ENCODE data around the gene DDIT3. TPM values are rescaled to one million over a fixed set of nuclear protein-coding genes. Genes with fewer than 3 reads are reported as not detected.
A peak's percentile ranks its signal among the peaks of the same experiment; 100 is the strongest.
"Not testable (repeated sequence)": the region's sequence is repeated elsewhere in the genome, so short reads cannot be mapped to it uniquely, and the experiment has no call there.

DDIT3 gene
- polyA plus RNA-seq (2013, experiment 1 of 4), result 4.9 TPM
- polyA plus RNA-seq (2013, experiment 2 of 4), result 4.3 TPM
- polyA plus RNA-seq (2013, experiment 3 of 4), result 5.6 TPM
- 3.8 TPM for polyA plus RNA-seq (2013, experiment 4 of 4)

GRCh38 chr12:57520053-57520818 is at the start of gene DDIT3:
TSS of gene DDIT3 (minus strand) at chr12:57520514. CDS start at chr12:57517406, 3,108 bp downstream.
- Histone ChIP-seq H3K4me1 (ENCODE audit: control insufficient read depth, insufficient read depth, low read length) (peaks cover 29% of the 10 kb centered on the region), H3K9me3 (ENCODE audit: control insufficient read depth, low read length) (no peaks in the 10 kb centered on the region), H3K4me3 (ENCODE audit: insufficient read depth, low read depth, low read length) (peak within 1 kb of the TSS; percentile 69), H3K27me3 (ENCODE audit: control insufficient read depth, insufficient read depth, low read length, poor library complexity, severe bottlenecking) (no peaks in the 10 kb centered on the region), H3K27ac (ENCODE audit: insufficient read depth, low read depth, low read length, poor library complexity, severe bottlenecking) (peak within 1 kb of the TSS; percentile 94), H3K36me3 (ENCODE audit: control insufficient read depth, insufficient read depth, low read length) (peaks cover 13% of the 10 kb centered on the region)
- 0 to 1% methylated on average over 46 to 52 of the region's 52 CpGs for WGBS, 2 experiments

GRCh38 chr12:57569858-57570257 is 49.5 kb upstream of the DDIT3 start:
- H3K4me3 ChIP-seq (ENCODE audit: insufficient read depth, low read depth, low read length), result no peak overlapping the region
- peaks cover 14% of the 10 kb centered on the region for H3K36me3 ChIP-seq (ENCODE audit: control insufficient read depth, insufficient read depth, low read length)
- no peaks in the 10 kb centered on the region for H3K4me1 ChIP-seq (ENCODE audit: control insufficient read depth, insufficient read depth, low read length)
- H3K9me3 ChIP-seq (ENCODE audit: control insufficient read depth, low read length), result no peaks in the 10 kb centered on the region
- no peak overlapping the region for H3K27ac ChIP-seq (ENCODE audit: insufficient read depth, low read depth, low read length, poor library complexity, severe bottlenecking)
- no peaks in the 10 kb centered on the region for H3K27me3 ChIP-seq (ENCODE audit: control insufficient read depth, insufficient read depth, low read length, poor library complexity, severe bottlenecking)
- 93 to 96% methylated on average over 18 of the region's 18 CpGs for WGBS, 2 experiments

- 92% methylated on average over 6 of the region's 6 CpGs for WGBS, 2 experiments
- H3K36me3 ChIP-seq (ENCODE audit: control insufficient read depth, insufficient read depth, low read length), result peaks cover 10% of the 10 kb centered on the region
- H3K27me3 ChIP-seq (ENCODE audit: control insufficient read depth, insufficient read depth, low read length, poor library complexity, severe bottlenecking), result no peaks in the 10 kb centered on the region
Observed at GRCh38 chr12:57568838-57569237, 48.5 kb upstream of the DDIT3 start.

GRCh38 chr12:57564178-57564740 is 43.9 kb upstream of the DDIT3 start:
- Histone ChIP-seq H3K27ac (ENCODE audit: insufficient read depth, low read depth, low read length, poor library complexity, severe bottlenecking) (no peak overlapping the region), H3K36me3 (ENCODE audit: control insufficient read depth, insufficient read depth, low read length) (no peaks in the 10 kb centered on the region), H3K4me1 (ENCODE audit: control insufficient read depth, insufficient read depth, low read length) (no peaks in the 10 kb centered on the region), H3K27me3 (ENCODE audit: control insufficient read depth, insufficient read depth, low read length, poor library complexity, severe bottlenecking) (no peaks in the 10 kb centered on the region), H3K4me3 (ENCODE audit: insufficient read depth, low read depth, low read length) (no peak overlapping the region), H3K9me3 (ENCODE audit: control insufficient read depth, low read length) (no peaks in the 10 kb centered on the region)
- WGBS, 2 experiments, result 93 to 94% methylated on average over 7 of the region's 7 CpGs

More at GRCh38 chr12:57568838-57569237, 48.5 kb upstream of the DDIT3 start:
- Histone ChIP-seq H3K27ac (ENCODE audit: insufficient read depth, low read depth, low read length, poor library complexity, severe bottlenecking) (no peak overlapping the region), H3K9me3 (ENCODE audit: control insufficient read depth, low read length) (no peaks in the 10 kb centered on the region), H3K4me3 (ENCODE audit: insufficient read depth, low read depth, low read length) (no peak overlapping the region), H3K4me1 (ENCODE audit: control insufficient read depth, insufficient read depth, low read length) (no peaks in the 10 kb centered on the region)

- Histone ChIP-seq H3K4me3 (ENCODE audit: insufficient read depth, low read depth, low read length) (no peak overlapping the region), H3K27ac (ENCODE audit: insufficient read depth, low read depth, low read length, poor library complexity, severe bottlenecking) (no peak overlapping the region), H3K27me3 (ENCODE audit: control insufficient read depth, insufficient read depth, low read length, poor library complexity, severe bottlenecking) (no peaks in the 10 kb centered on the region), H3K36me3 (ENCODE audit: control insufficient read depth, insufficient read depth, low read length) (no peaks in the 10 kb centered on the region), H3K9me3 (ENCODE audit: control insufficient read depth, low read length) (no peaks in the 10 kb centered on the region), H3K4me1 (ENCODE audit: control insufficient read depth, insufficient read depth, low read length) (no peaks in the 10 kb centered on the region)
- 92 to 94% methylated on average over 4 of the region's 4 CpGs for WGBS, 2 experiments
Observed at GRCh38 chr12:57563358-57563757, 43.0 kb upstream of the DDIT3 start.

- not testable (repeated sequence) for H3K4me1 ChIP-seq (ENCODE audit: control insufficient read depth, insufficient read depth, low read length); H3K4me3 ChIP-seq (ENCODE audit: insufficient read depth, low read depth, low read length); H3K36me3 ChIP-seq (ENCODE audit: control insufficient read depth, insufficient read depth, low read length); H3K27ac ChIP-seq (ENCODE audit: insufficient read depth, low read depth, low read length, poor library complexity, severe bottlenecking); H3K27me3 ChIP-seq (ENCODE audit: control insufficient read depth, insufficient read depth, low read length, poor library complexity, severe bottlenecking); H3K9me3 ChIP-seq (ENCODE audit: control insufficient read depth, low read length)
- 89 to 100% methylated on average over 1 of the region's 1 CpG for WGBS, 2 experiments
Observed at GRCh38 chr12:57561117-57561516, 40.8 kb upstream of the DDIT3 start.

GRCh38 chr12:57560516-57560915 is 40.2 kb upstream of the DDIT3 start:
- 94 to 100% methylated on average over 2 of the region's 2 CpGs for WGBS, 2 experiments
- Histone ChIP-seq H3K9me3 (ENCODE audit: control insufficient read depth, low read length) (no peaks in the 10 kb centered on the region), H3K27me3 (ENCODE audit: control insufficient read depth, insufficient read depth, low read length, poor library complexity, severe bottlenecking) (no peaks in the 10 kb centered on the region), H3K4me1 (ENCODE audit: control insufficient read depth, insufficient read depth, low read length) (no peaks in the 10 kb centered on the region), H3K36me3 (ENCODE audit: control insufficient read depth, insufficient read depth, low read length) (no peaks in the 10 kb centered on the region), H3K4me3 (ENCODE audit: insufficient read depth, low read depth, low read length) (no peak overlapping the region), H3K27ac (ENCODE audit: insufficient read depth, low read depth, low read length, poor library complexity, severe bottlenecking) (no peak overlapping the region)

- no peak overlapping the region for H3K4me3 ChIP-seq (ENCODE audit: insufficient read depth, low read depth, low read length)
- 83 to 90% methylated on average over 4 of the region's 4 CpGs for WGBS, 2 experiments
- no peaks in the 10 kb centered on the region for H3K9me3 ChIP-seq (ENCODE audit: control insufficient read depth, low read length)
- no peaks in the 10 kb centered on the region for H3K36me3 ChIP-seq (ENCODE audit: control insufficient read depth, insufficient read depth, low read length)
- H3K4me1 ChIP-seq (ENCODE audit: control insufficient read depth, insufficient read depth, low read length), result peaks cover under 1% of the 10 kb centered on the region
- H3K27ac ChIP-seq (ENCODE audit: insufficient read depth, low read depth, low read length, poor library complexity, severe bottlenecking), result no peak overlapping the region
- no peaks in the 10 kb centered on the region for H3K27me3 ChIP-seq (ENCODE audit: control insufficient read depth, insufficient read depth, low read length, poor library complexity, severe bottlenecking)
Observed at GRCh38 chr12:57558864-57559263, 38.5 kb upstream of the DDIT3 start.

GRCh38 chr12:57554897-57555296 is 34.6 kb upstream of the DDIT3 start:
- H3K4me1 ChIP-seq (ENCODE audit: control insufficient read depth, insufficient read depth, low read length), result peaks cover 28% of the 10 kb centered on the region
- H3K27me3 ChIP-seq (ENCODE audit: control insufficient read depth, insufficient read depth, low read length, poor library complexity, severe bottlenecking), result peaks cover 8% of the 10 kb centered on the region
- no peak overlapping the region for H3K4me3 ChIP-seq (ENCODE audit: insufficient read depth, low read depth, low read length)
- no peak overlapping the region for H3K27ac ChIP-seq (ENCODE audit: insufficient read depth, low read depth, low read length, poor library complexity, severe bottlenecking)
- no peaks in the 10 kb centered on the region for H3K36me3 ChIP-seq (ENCODE audit: control insufficient read depth, insufficient read depth, low read length)
- WGBS, 2 experiments, result 100% methylated on average over 1 of the region's 1 CpG
- no peaks in the 10 kb centered on the region for H3K9me3 ChIP-seq (ENCODE audit: control insufficient read depth, low read length)

- H3K9me3 ChIP-seq (ENCODE audit: control insufficient read depth, low read length), result no peaks in the 10 kb centered on the region
- peaks cover 28% of the 10 kb centered on the region for H3K4me1 ChIP-seq (ENCODE audit: control insufficient read depth, insufficient read depth, low read length)
- H3K36me3 ChIP-seq (ENCODE audit: control insufficient read depth, insufficient read depth, low read length), result no peaks in the 10 kb centered on the region
- peaks cover 13% of the 10 kb centered on the region for H3K27me3 ChIP-seq (ENCODE audit: control insufficient read depth, insufficient read depth, low read length, poor library complexity, severe bottlenecking)
- H3K27ac ChIP-seq (ENCODE audit: insufficient read depth, low read depth, low read length, poor library complexity, severe bottlenecking), result no peak overlapping the region
- H3K4me3 ChIP-seq (ENCODE audit: insufficient read depth, low read depth, low read length), result no peak overlapping the region
- WGBS, 2 experiments, result 93 to 100% methylated on average over 2 of the region's 2 CpGs
Observed at GRCh38 chr12:57554453-57554852, 34.1 kb upstream of the DDIT3 start.

Data from ectodermal cell (in vitro differentiated cells).